OCI-LY7 (cell line): ENCODE results near the gene UBL3.

Experiments
- EZH2phosphoT487 ChIP-seq: fragments of 200-600 bp; sonication (generic); IDR thresholded peaks from 2 replicates; pipeline ENCODE4 v1.6.1; 2018; ENCODE audit warnings: low read depth, borderline replicate concordance, mild to moderate bottlenecking, mixed run types, antibody characterized with exemption, low read length, moderate library complexity, mixed read lengths
- TF ChIP-seq, protein P1 (sequence below): fragments of 200-600 bp; sonication (generic); conservative IDR thresholded peaks from 2 replicates; pipeline ENCODE4 v1.5.1; 2014; ENCODE audit warnings: mild to moderate bottlenecking, antibody characterized with exemption, low read length, moderate library complexity, mixed read lengths

DNA sequence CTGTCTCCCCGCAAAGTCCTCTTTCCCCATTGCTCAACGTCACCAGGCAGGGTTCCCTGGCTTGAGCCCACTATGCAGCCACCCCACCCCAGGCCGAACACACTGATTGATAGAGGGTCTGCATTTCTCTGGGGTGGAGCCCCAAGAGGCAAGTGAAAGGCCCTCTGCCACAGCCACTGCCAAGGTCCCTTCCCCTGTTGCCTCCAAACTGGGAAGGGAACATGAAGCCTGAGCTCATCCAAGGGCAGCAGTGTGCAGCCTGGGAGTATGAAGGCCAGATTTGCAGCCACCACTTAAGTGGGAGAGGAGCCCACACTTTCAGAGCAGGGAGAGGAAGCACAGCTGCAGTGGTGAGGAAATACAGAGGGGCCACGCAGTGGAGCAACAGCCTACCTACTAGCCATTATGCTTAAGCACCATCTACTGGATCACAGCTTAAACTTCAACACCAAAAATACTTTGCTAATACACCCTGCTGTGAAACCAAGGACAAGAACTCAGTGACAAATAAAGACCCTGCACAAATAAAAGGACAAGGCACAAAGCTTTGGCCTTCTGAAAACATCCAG is 48.6 kb downstream of the UBL3 start:
- TF ChIP-seq, protein P1, sequence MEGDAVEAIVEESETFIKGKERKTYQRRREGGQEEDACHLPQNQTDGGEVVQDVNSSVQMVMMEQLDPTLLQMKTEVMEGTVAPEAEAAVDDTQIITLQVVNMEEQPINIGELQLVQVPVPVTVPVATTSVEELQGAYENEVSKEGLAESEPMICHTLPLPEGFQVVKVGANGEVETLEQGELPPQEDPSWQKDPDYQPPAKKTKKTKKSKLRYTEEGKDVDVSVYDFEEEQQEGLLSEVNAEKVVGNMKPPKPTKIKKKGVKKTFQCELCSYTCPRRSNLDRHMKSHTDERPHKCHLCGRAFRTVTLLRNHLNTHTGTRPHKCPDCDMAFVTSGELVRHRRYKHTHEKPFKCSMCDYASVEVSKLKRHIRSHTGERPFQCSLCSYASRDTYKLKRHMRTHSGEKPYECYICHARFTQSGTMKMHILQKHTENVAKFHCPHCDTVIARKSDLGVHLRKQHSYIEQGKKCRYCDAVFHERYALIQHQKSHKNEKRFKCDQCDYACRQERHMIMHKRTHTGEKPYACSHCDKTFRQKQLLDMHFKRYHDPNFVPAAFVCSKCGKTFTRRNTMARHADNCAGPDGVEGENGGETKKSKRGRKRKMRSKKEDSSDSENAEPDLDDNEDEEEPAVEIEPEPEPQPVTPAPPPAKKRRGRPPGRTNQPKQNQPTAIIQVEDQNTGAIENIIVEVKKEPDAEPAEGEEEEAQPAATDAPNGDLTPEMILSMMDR, result peak; percentile 38; the same call in 1 of the 2 replicates
- TF ChIP-seq EZH2phosphoT487, result no peak
